Endodermal cell (in vitro differentiated cells): ENCODE data around the gene TRPM3. TPM values are rescaled to one million over a fixed set of nuclear protein-coding genes. Genes with fewer than 3 reads are reported as not detected.

Experiments
- DNase-seq: peaks from one replicate; pipeline ENCODE4 v3.0.0-alpha.2; 2017
- H3K27ac ChIP-seq: 2 replicates; pipeline ENCODE4 v1.5.1; 2013; ENCODE audit warnings: mild to moderate bottlenecking, low read depth, low read length, moderate library complexity
- H3K27me3 ChIP-seq: 2 replicates; pipeline ENCODE4 v1.6.1; 2013; ENCODE audit warnings: mild to moderate bottlenecking, low read length, moderate library complexity; ENCODE audit not compliant: insufficient read depth, control insufficient read depth, poor library complexity, severe bottlenecking
- H3K36me3 ChIP-seq: 2 replicates; pipeline ENCODE4 v1.7.0; 2013; ENCODE audit warnings: mild to moderate bottlenecking, low read length, moderate library complexity; ENCODE audit not compliant: control insufficient read depth, insufficient read depth
- H3K4me1 ChIP-seq: one replicate; pipeline ENCODE4 v1.7.0; 2013; ENCODE audit warnings: low read length; ENCODE audit not compliant: control insufficient read depth, insufficient read depth
- H3K4me3 ChIP-seq: 2 replicates; pipeline ENCODE4 v1.5.1; 2013; ENCODE audit warnings: mild to moderate bottlenecking, low read length, moderate library complexity
- H3K9ac ChIP-seq: 2 replicates; pipeline ENCODE4 v1.6.1; 2013; ENCODE audit warnings: mild to moderate bottlenecking, low read length, moderate library complexity; ENCODE audit not compliant: poor library complexity, severe bottlenecking; ENCODE audit errors: extremely low read depth
- H3K9me3 ChIP-seq: 2 replicates; pipeline ENCODE4 v1.6.1; 2013; ENCODE audit warnings: mild to moderate bottlenecking, low read length, moderate library complexity; ENCODE audit not compliant: control insufficient read depth
- H3K27ac Mint-ChIP-seq: 2 replicates; pipeline ENCODE4 v1.8.0; 2020; ENCODE audit warnings: mixed read lengths
- H3K27me3 Mint-ChIP-seq: 2 replicates; pipeline ENCODE4 v1.8.0; 2021; ENCODE audit warnings: mild to moderate bottlenecking, mixed read lengths; ENCODE audit not compliant: insufficient read depth
- H3K36me3 Mint-ChIP-seq: 2 replicates; pipeline ENCODE4 v1.8.0; 2020; ENCODE audit warnings: low read depth, mixed read lengths
- H3K4me1 Mint-ChIP-seq: 2 replicates; pipeline ENCODE4 v1.8.0; 2020; ENCODE audit warnings: mixed read lengths
- H3K4me3 Mint-ChIP-seq: 2 replicates; pipeline ENCODE4 v1.8.0; 2020; ENCODE audit warnings: mild to moderate bottlenecking, moderate library complexity, mixed read lengths
- H3K9me3 Mint-ChIP-seq: 2 replicates; pipeline ENCODE4 v1.8.0; 2020; ENCODE audit warnings: mild to moderate bottlenecking, mixed read lengths
- CTCF ChIP-seq: fragments of 200-600 bp; sonication (generic); conservative IDR thresholded peaks from 2 replicates; pipeline ENCODE4 v1.5.0; 2021; ENCODE audit warnings: antibody characterized with exemption, mild to moderate bottlenecking
- WGBS, 2 experiments: methylation state at CpG; one replicate each; pipeline versions ENCODE4 v1.1.5 to v1.1.7; 2013; ENCODE audit warnings: missing lambda C conversion rate in 2 of 2, mixed read lengths in 1 of 2; ENCODE audit not compliant: insufficient coverage in 1 of 2, insufficient read length in 1 of 2; 5-methylcytosine and 5-hydroxymethylcytosine counted together
- total RNA-seq, 2 donors: library from RNA; stranded (reverse); fragmentation: NEBNext Ultra II Directional in 1 of 2; extraction: Animal tissue kit (Norgen Biotek cat#: 25700) in 1 of 2; gene quantifications; 2 replicates in 1 of 2; 3 replicates in 1 of 2; pipeline ENCODE4 v1.2.1, GENCODE V29; 2021

The TRPM3 gene
- total RNA-seq, 2 donors from 2014 or later: 1.8 to 2.5 TPM

- H3K4me1 ChIP-seq: no peaks in the 10 kb centered on the region
- no peaks in the 10 kb centered on the region for H3K27me3 ChIP-seq
- H3K27me3 Mint-ChIP-seq: peaks cover 2% of the 10 kb centered on the region
- no peaks in the 10 kb centered on the region for H3K4me1 Mint-ChIP-seq
- no peaks in the 10 kb centered on the region for H3K9me3 ChIP-seq
- no peak overlapping the region for H3K27ac ChIP-seq
- no peak overlapping the region for H3K27ac Mint-ChIP-seq
- no peak overlapping the region for H3K4me3 ChIP-seq
- H3K9ac ChIP-seq: no peak overlapping the region
- no peak for DNase-seq
- no peaks in the 10 kb centered on the region for H3K36me3 ChIP-seq
- no peak for TF ChIP-seq CTCF
- H3K36me3 Mint-ChIP-seq: no peaks in the 10 kb centered on the region
- no peaks in the 10 kb centered on the region for H3K9me3 Mint-ChIP-seq
- no peak overlapping the region for H3K4me3 Mint-ChIP-seq
- whole genome bisulfite sequencing, 2 experiments: 91 to 94% methylated on average over 2 of the region's 2 CpGs
These were observed 625.2 kb downstream of the TRPM3 start for GRCh38 chr9:70496244-70496643.

GRCh38 chr9:70495514-70495913 lies 625.9 kb downstream of the TRPM3 start:
- DNase-seq: no peak
- H3K4me3 ChIP-seq: no peak overlapping the region
- peaks cover 2% of the 10 kb centered on the region for H3K27me3 Mint-ChIP-seq
- WGBS, 2 experiments: 94 to 100% methylated on average over 5 to 6 of the region's 6 CpGs
- H3K4me1 ChIP-seq: no peaks in the 10 kb centered on the region
- H3K27me3 ChIP-seq: no peaks in the 10 kb centered on the region
- no peak overlapping the region for H3K27ac Mint-ChIP-seq
- H3K9me3 Mint-ChIP-seq: no peaks in the 10 kb centered on the region
- TF ChIP-seq CTCF: no peak
- H3K9ac ChIP-seq: no peak overlapping the region
- no peaks in the 10 kb centered on the region for H3K4me1 Mint-ChIP-seq
- H3K27ac ChIP-seq: no peak overlapping the region
- no peak overlapping the region for H3K4me3 Mint-ChIP-seq
- H3K36me3 Mint-ChIP-seq: no peaks in the 10 kb centered on the region
- H3K9me3 ChIP-seq: no peaks in the 10 kb centered on the region
- H3K36me3 ChIP-seq: no peaks in the 10 kb centered on the region

- Mint-ChIP-seq H3K4me3 (no peak overlapping the region), H3K4me1 (no peaks in the 10 kb centered on the region)
- 92 to 93% methylated on average over 5 of the region's 5 CpGs for WGBS, 2 experiments
These were observed 627.2 kb downstream of the TRPM3 start for GRCh38 chr9:70494221-70494620.

More at GRCh38 chr9:70494221-70494620, 627.2 kb downstream of the TRPM3 start:
- no peaks in the 10 kb centered on the region for H3K9me3 Mint-ChIP-seq
- no peak for DNase-seq
- no peak for TF ChIP-seq CTCF
- Histone ChIP-seq H3K9me3 (no peaks in the 10 kb centered on the region), H3K36me3 (no peaks in the 10 kb centered on the region), H3K27me3 (no peaks in the 10 kb centered on the region), H3K4me3 (no peak overlapping the region), H3K4me1 (no peaks in the 10 kb centered on the region), H3K27ac (no peak overlapping the region), H3K9ac (no peak overlapping the region)
- no peak overlapping the region for H3K27ac Mint-ChIP-seq
- no peaks in the 10 kb centered on the region for H3K36me3 Mint-ChIP-seq
- peaks cover 2% of the 10 kb centered on the region for H3K27me3 Mint-ChIP-seq
